HG02884 (cell line): ENCODE measurements around the gene JMJD4.
"Not testable (repeated sequence)": the region's sequence is repeated elsewhere in the genome, so short reads cannot be mapped to it uniquely, and the experiment has no call there.

Experiments
- ATAC-seq: cut with Tn5 transposase; IDR thresholded peaks from one replicate; pipeline ENCODE4 v1.9.1; 2021; ENCODE audit warnings: mild to moderate bottlenecking, moderate library complexity; ENCODE audit not compliant: unreplicated experiment

Gene JMJD4

GRCh38 chr1:227733751-227734545 is 1.2 kb downstream of the JMJD4 start:
- no peak for ATAC-seq

- ATAC-seq, result no peak
Measured at GRCh38 chr1:227733309-227733705, 1.8 kb downstream of the JMJD4 start.

- no peak for ATAC-seq
Measured at GRCh38 chr1:227732586-227733308, 2.4 kb downstream of the JMJD4 start.

GRCh38 chr1:227731696-227732585 is 3.2 kb downstream of the JMJD4 start:
- no peak for ATAC-seq

GRCh38 chr1:227731241-227731677 is 3.8 kb downstream of the JMJD4 start:
- no peak for ATAC-seq

GRCh38 chr1:227730630-227731151 is 4.4 kb downstream of the JMJD4 start:
- ATAC-seq, result no peak

- ATAC-seq, result no peak
Measured at GRCh38 chr1:227729881-227730629, 5.0 kb downstream of the JMJD4 start.

- ATAC-seq, result no peak
Measured at GRCh38 chr1:227729144-227729880, 5.8 kb downstream of the JMJD4 start.

- ATAC-seq, result no peak
Measured at GRCh38 chr1:227728892-227729143, 6.3 kb downstream of the JMJD4 start.

- ATAC-seq, result peak; percentile 34
Measured at GRCh38 chr1:227728059-227728891, 6.8 kb downstream of the JMJD4 start.

GRCh38 chr1:227726924-227727599 is 8.0 kb downstream of the JMJD4 start:
- ATAC-seq, result no peak

- ATAC-seq, result no peak
Measured at GRCh38 chr1:227726318-227726717, 8.8 kb downstream of the JMJD4 start.

GRCh38 chr1:227725046-227725445 is 10.1 kb downstream of the JMJD4 start:
- no peak for ATAC-seq

GRCh38 chr1:227723474-227723873 is 11.6 kb downstream of the JMJD4 start:
- no peak for ATAC-seq

GRCh38 chr1:227718932-227719331 is 16.2 kb downstream of the JMJD4 start:
- ATAC-seq, result no peak

GRCh38 chr1:227712648-227713047 is 22.5 kb downstream of the JMJD4 start:
- ATAC-seq, result peak; percentile 93

- ATAC-seq, result not testable (repeated sequence)
Measured at GRCh38 chr1:227710474-227710873, 24.6 kb downstream of the JMJD4 start.

GRCh38 chr1:227709451-227709850 is 25.7 kb downstream of the JMJD4 start:
- ATAC-seq, result no peak
